Fibroblast of pulmonary artery (primary cell): Measurements from ENCODE around the gene MB.

ENCODE experiments used
- DNase-seq: peaks from one replicate; pipeline ENCODE4 v3.0.0-alpha.2; 2010; ENCODE audit warnings: low read depth
- H3K4me3 ChIP-seq: replicated peaks from 2 replicates; pipeline ENCODE4 v1.5.1; 2011; ENCODE audit warnings: low read depth, mild to moderate bottlenecking, control low read depth, low read length, moderate library complexity
- TF ChIP-seq, protein P1 (sequence below): IDR thresholded peaks from 2 replicates; pipeline ENCODE4 v1.5.1; 2011; ENCODE audit warnings: mild to moderate bottlenecking, control low read depth, low read length, inconsistent platforms; ENCODE audit errors: missing control alignments

The MB gene

DNA sequence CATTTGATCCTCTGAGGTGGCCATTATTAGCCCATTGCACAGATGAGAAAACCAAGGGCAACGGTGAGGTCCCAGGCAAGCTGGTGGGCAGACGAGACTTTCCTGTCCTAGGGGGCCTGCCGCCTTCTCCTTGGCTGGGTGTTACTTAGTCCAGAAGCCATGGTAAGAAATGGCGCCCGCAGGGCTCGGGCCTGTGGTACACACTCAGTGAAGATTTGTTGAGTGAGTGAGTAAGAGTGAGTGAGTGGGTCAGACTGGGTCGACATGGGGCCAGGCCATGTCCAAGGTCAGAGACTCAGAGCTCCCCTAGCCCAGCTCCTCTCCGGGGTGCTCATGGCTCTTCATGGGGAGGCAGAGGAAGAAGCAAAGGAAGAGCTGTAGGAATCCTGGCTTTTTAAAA, 40.5 kb downstream of the MB start:
- DNase-seq: no peak
- no peak overlapping the region for H3K4me3 ChIP-seq
- TF ChIP-seq, protein P1, sequence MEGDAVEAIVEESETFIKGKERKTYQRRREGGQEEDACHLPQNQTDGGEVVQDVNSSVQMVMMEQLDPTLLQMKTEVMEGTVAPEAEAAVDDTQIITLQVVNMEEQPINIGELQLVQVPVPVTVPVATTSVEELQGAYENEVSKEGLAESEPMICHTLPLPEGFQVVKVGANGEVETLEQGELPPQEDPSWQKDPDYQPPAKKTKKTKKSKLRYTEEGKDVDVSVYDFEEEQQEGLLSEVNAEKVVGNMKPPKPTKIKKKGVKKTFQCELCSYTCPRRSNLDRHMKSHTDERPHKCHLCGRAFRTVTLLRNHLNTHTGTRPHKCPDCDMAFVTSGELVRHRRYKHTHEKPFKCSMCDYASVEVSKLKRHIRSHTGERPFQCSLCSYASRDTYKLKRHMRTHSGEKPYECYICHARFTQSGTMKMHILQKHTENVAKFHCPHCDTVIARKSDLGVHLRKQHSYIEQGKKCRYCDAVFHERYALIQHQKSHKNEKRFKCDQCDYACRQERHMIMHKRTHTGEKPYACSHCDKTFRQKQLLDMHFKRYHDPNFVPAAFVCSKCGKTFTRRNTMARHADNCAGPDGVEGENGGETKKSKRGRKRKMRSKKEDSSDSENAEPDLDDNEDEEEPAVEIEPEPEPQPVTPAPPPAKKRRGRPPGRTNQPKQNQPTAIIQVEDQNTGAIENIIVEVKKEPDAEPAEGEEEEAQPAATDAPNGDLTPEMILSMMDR: no peak

DNA sequence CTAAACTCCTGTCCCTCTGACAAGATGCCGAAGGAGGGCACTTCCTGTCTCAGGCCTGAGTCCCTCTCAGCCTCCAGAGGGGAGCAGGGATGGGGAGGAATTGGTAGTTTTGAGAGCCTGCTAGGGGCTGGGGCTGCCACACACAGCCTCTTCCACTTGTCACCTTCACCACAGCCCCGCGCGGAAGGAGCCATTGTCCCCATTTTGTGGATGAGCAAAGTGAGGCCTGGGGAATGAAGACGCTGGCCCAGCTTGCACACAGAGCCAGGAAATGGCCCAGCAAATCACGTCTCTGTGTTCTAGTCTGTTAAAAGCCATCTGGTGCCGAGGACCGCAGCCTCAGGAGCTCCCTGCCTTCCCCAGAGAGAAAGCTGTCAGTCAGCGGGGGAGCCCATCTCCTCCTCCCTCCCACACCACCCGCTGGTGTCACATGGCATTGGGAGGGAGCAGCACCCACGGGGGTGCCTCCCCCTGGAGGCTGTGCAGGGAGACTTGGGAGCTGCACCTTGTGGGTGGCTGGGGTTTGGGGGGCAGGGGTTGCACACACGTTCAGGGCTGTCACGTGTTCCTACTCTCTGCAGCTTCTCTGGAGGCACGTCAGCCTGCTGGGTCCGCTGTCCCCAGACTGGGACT, 41.9 kb downstream of the MB start:
- TF ChIP-seq, protein P1: no peak
- no peak overlapping the region for H3K4me3 ChIP-seq
- no peak for DNase-seq

DNA sequence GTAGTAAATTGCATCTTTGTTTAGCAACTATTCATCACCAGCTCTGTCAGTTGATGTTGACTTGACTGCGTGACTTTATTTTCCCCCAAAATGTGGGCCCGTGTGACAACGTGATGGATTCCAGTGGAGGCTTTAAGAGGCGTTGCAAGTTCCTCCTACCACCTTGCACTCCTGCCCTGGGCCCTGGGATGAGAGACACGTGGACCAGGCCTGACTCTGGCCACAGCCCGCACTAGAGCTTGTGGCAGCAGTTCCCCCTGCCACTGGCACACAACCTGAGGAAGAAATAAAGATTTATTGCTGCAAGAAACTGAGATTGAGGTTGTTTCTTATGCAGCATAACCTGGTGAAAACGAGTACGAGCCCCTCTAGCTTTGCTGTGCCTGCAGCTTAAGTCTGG, 44.6 kb downstream of the MB start:
- no peak overlapping the region for H3K4me3 ChIP-seq
- TF ChIP-seq, protein P1: no peak
- DNase-seq: no peak

DNA sequence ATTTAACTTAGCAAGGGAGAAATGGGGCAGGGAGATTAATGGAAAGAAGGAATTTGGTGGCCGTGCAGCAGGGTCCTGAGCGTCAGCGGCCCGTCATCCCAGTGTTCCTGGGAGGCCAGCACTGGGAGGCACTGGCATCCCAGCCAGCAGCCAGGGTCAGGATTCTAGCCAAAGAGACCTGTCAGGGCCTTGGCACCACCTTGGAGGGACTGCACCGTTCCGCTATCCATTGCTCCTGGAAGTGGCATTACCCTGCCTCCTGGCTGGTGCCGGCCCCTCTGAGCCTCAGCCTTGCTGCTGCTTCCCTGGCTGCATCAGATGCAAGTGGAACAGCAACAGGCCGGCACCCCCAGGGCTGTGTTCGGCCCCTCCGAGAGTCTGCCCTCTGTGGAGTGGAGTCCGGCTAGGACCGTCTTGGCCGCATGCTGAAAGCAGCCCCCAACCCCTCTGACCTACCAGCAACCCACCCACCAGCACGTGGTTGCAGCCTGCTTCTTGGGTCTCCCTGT, 46.4 kb downstream of the MB start:
- TF ChIP-seq, protein P1: no peak
- no peak for DNase-seq
- H3K4me3 ChIP-seq: no peak overlapping the region

DNA sequence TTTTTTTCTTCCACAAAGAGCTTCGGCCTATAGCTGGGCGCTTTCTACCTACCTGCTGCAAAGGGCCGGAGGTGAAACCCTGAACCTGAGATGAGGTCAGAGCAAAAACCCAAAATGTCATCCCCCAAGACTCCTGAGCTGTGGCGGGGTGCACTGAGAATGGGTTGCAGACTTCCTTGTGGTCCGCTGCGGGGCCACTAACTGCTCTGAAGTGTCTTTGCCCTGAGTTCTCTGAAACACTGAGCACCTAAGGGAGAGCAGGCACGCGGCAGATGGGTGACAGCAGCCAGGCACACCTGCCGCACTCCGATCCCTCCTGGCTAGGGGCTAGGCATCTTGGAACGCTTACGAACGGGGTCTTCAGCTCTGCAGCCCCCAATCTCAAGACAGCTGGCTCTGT, 47.2 kb downstream of the MB start:
- DNase-seq: no peak
- H3K4me3 ChIP-seq: no peak overlapping the region
- TF ChIP-seq, protein P1: no peak

DNA sequence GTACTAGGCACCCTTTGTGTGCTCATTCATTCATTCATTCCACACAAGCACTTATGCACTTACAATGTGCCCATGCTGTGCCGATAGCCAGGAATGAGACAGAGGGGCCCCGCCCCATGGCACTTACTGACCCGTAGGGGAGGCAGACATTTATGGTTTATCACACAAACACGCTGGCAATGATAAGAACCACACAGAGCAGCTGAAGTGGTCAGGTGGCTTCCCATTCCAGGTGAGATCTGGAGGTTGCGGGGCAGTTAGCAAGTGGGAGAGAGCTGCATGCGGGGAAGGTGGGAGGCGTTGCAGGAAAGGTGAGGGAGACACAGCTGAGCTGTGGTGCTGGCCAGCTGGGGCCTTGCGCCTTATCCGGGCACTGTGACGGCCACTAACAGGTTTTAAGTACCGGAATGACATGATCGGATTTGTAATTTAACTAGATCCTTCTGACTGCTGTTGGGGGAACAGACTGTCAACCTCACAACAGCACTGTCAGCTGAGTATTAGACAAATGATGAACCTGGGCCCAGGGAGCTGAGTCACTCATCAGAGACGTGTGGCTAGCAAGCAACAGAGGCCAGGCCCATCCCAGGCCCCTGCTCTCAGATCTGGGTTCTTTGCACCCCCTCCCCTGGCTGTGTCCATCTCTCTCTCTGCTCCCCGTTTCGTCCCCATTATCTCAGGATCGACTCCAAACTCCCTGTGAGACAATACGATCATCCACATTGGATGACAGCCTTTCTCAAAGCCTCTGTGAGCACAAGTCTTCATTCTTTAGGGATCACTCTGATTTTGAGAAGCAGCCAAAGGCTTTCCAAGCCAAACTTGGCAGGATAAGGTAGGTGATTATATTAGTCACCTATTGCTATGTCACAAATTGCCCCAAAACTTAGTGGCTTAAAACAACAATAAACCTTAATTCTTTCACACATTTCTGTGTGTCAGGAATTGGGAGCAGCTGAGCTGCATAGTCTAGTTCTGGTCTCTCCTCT, 48.1 kb downstream of the MB start:
- H3K4me3 ChIP-seq: no peak overlapping the region
- peak; percentile 32 for DNase-seq
- TF ChIP-seq, protein P1: no peak
